ENCODE measurements around the gene ANKRD27.
"Not testable (repeated sequence)": the region's sequence is repeated elsewhere in the genome, so short reads cannot be mapped to it uniquely, and the experiment has no call there.

Gene ANKRD27

DNA sequence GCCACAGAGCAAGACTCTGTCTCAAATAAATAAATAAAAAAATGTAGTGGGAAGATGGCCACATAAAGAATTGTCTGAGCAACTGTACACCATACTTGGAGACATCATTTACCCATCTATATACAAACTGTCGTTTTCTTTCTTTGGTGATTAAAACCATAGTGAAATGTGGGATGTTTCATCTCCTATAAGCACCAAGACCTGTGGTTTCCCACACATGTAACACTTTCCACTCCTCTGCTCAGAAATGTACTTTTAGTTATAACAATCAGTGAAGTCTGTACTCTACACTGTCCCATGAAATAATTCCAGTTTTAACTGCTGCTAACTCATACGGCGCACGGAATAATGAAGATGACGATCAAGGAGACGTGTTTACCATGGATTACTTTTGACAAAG, 75.7 kb downstream of the ANKRD27 start:
- no peak for DNase-seq

DNA sequence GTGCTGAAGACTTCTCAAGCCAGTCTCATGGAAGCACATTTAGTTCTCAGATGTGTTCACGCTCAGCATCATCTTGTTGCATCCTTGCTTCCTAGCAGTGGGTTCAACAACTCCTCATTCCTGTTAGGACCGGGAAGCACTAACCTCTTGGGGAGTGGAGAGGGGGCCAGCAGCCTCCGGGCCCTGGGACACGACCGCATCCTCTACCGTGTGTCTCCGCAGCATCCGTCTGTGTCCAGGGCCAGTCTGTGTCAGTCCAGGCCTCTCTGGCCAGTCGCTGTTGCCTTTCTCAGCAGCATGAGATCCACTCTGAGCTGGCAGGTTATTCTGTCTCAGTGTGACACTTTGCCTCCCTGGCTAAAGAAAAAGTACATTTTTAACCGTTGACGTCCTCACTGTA, 77.0 kb downstream of the ANKRD27 start:
- DNase-seq, result no peak

DNA sequence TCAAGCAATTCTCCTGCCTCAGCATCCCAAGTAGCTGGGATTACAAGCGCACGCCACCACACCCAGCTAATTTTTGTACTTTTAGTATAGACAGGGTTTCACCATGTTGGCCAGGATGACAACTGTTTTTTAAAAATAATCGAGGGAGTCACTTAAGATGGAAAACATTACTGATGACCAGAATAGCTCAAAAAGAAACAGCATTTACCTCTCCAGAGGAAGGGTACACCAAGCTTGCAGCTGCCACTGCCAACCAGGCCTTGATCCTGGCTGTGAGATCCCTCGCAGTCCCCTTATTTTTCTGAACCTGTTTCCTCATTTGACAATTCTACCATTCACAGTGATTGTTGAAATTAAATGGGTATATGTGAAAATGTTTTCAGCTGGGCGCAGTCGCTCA, 79.5 kb downstream of the ANKRD27 start:
- DNase-seq, result no peak

DNA sequence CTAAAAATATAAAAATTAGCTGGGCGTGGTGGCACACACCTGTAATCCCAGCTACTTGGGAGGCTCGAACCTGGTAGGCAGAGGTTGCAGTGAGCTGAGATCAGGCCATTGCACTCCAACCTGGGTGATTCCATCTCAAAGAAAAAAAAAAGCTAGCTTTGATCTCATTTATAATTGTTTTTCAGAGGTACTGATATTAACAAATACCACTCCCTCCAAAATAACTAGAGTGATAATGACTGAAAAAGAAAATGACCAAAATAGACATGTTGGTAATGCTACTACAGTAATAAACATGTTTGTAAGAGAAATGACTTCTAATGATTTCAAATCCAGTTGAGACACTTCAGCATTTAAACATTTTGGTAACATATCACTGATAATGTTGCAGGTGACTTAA, 81.0 kb downstream of the ANKRD27 start:
- DNase-seq, result no peak

DNA sequence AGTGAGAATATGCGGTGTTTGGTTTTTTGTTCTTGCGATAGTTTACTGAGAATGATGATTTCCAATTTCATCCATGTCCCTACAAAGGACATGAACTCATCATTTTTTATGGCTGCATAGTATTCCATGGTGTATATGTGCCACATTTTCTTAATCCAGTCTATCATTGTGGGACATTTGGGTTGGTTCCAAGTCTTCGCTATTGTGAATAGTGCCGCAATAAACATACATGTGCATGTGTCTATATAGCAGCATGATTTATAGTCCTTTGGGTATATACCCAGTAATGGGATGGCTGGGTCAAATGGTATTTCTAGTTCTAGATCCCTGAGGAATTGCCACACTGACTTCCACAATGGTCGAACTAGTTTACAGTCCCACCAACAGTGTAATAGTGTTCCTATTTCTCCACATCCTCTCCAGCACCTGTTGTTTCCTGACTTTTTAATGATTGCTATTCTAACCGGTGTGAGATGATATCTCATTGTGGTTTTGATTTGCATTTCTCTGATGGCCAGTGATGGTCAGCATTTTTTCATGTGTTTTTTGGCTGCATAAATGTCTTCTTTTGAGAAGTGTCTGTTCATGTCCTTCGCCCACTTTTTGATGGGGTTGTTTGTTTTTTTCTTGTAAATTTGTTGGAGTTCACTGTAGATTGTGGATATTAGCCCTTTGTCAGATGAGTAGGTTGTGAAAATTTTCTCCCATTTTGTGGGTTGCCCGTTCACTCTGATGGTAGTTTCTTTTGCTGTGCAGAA, 87.1 kb downstream of the ANKRD27 start:
- DNase-seq, result not testable (repeated sequence)

DNA sequence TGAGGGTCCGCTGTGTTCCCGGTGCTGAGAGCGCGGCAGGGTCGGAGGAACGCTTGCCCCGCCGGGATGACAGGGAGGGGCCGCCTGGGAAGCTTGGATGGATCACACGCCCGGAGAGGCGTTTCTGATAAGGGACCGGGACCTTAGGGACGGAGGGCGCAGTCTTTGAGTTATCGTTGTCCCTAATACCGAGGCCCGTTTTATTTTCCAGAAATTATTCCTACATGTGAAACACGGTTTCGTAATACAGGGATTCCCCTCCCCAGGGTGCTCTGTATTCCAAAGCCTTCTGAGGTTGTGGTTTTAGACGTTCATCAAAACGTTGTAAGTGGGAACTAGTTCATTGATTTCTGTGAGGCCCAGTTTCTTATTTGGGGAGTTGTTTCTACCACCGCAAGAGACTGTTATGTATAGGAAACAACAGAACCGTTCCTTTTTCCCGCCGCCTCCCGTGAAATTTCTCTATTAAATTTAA, 93.2 kb downstream of the ANKRD27 start:
- DNase-seq, result peak; percentile 14

DNA sequence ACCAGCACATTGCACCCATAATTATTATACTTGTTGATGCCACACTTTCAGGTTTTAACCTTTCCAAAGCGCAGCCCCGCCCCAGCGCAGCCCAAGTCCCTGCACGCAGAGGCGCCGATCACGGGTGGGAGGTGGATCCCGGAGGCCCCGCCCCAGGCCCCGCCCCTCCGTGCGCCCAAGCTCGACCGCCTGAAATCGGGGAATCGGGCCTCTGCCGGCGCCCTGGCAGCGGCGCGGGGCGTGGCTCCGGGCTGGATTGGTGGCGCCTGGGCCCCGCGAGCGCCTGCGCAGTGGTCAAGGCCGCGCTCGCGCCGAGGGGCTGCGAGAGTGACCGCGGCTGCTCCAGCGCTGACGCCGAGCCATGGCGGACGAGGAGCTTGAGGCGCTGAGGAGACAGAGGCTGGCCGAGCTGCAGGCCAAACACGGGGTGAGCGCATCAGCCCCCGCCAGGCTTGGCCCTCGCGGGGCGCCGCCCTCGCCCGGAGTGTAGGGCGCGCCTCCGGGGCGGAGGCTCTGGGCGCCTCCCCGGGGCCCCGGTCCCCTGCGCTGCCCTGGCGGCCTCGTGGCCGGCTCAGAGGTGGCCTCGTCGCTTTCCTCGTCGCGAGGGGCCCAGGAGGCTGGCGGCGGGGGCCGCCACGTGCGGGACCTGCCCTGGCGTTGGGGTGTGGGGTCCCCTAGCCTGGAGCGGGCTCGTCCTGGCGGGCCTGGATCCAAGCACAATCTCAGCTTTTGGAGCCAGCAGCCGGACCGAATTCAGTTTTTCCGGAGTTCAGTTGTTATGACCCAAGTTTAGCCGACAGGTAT, 93.9 kb downstream of the ANKRD27 start, which contains the start of gene PDCD5:
Gene PDCD5, plus strand, starts transcription at position 290 of the 804 bp plus-strand sequence. Its CDS starts 72 bp downstream, at position 362.
- DNase-seq, result peak; percentile 91

DNA sequence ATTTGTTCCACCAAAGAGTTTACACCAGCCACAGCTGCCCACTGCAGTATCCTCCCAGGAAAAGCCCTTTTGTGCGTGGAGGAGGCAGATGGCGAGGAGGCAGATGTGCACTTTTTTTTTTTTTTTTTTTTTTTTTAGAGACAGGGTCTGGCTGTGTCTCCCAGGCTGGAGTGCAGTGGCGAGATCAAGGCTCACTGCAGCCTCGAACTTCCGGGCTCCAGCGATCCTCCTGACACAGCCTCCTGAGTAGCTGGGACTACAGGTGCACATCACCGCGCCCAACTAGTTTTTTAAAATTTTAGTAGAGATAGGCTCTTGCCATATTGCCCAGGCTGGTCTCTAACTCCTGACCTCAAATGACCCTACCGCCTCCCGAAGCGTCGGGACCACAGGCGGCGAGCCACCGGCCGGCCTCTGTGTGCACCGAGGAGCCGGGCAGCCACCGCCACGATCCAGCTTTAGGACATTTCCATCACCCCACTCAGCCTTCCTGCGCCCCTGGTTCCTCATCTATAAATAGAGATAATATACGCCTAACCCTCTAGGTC, 94.6 kb downstream of the ANKRD27 start:
- no peak for DNase-seq

DNA sequence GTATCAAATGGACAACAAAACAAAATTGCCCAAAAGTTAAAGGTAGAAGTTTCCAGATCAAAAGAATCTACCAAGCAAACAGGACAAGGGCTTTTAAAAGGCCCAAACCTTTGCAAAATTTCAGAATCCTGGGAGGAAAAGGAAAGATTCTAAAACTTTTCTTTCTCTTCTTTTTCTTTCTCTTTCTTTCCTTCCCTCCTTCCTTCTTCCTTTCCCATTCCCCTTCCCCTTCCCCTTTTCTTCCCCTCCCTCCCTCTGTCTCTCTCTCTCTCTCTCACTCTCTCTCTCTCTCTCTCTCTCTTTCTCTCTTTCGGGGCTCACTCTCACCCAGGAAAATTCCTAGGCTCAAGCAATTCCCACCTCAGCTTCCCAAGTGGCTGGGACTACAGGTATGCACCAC, 98.2 kb downstream of the ANKRD27 start:
- no peak for DNase-seq

DNA sequence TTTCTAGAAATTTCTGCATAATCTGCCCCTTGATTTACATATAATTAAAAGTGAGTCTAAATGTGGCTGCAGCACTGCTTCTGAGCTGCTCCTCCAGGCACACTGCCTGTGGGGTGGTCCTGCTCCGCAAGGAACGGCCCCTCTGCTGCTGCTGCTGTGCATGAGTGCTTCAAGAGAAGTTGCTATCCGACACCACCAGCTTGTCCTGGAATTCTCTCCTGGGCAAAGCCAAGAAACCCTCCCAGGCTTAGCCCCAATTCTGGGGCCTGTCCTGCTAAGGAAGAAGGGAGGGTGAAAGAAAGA, 101.5 kb downstream of the ANKRD27 start:
- no peak for DNase-seq

DNA sequence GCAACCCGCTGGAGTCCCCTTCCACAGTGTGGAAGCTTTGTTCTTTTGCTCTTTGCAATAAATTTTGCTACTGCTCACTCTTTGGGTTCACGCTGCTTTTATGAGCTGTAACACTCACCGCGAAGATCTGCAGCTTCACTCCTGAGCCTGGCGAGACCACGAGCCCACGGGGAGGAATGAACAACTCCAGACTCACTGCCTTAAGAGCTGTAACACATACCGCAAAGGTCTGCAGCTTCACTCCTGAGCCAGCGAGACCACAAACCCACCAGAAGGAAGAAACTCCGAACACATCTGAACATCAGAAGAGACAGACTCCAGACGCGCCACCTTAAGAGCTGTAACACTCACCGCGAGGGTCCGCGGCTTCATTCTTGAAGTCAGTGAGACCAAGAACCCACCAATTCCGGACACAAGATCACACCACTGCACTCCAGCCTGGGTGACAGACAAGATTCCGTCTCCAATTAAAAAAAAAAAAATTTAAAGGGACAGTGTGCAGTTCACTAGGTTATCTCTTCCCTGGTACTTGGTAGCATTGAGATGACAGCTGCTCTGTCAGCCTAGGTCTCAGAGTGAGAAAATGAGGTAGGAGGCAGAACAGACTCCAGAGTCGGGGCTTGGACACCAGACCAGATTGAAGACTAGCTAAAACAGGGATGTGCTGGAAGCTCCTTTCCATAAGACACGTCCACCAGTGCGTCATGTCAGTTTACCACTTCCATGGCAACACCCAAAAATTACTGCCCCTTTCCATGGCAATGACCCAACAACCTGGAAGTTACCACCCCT, 102.1 kb downstream of the ANKRD27 start:
- not testable (repeated sequence) for DNase-seq

DNA sequence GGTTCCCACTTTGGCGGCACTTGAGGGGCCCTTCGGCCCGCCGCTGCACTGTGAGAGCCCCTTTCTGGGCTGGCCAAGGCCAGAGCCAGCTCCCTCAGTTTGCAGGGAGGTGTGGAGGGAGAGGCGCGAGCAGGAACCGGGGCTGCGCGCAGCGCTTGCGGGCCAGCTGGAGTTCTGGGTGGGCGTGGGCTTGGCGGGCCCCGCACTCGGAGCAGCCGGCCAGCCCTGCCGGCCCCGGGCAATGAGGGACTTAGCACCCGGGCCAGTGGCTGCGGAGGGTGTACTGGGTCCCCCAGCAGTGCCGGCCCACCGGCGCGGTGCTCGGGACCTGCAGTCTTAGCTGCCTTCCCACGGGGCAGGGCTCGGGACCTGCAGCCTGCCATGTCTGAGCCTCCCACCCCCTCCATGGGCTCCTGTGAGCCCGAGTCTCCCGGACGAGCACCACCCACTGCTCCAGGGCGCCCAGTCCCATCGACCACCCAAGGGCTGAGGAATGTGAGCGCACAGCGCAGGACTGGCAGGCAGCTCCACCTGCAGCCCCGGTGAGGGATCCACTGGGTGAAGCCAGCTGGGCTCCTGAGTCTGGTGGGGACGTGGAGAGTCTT, 103.4 kb downstream of the ANKRD27 start:
- DNase-seq, result not testable (repeated sequence)

DNA sequence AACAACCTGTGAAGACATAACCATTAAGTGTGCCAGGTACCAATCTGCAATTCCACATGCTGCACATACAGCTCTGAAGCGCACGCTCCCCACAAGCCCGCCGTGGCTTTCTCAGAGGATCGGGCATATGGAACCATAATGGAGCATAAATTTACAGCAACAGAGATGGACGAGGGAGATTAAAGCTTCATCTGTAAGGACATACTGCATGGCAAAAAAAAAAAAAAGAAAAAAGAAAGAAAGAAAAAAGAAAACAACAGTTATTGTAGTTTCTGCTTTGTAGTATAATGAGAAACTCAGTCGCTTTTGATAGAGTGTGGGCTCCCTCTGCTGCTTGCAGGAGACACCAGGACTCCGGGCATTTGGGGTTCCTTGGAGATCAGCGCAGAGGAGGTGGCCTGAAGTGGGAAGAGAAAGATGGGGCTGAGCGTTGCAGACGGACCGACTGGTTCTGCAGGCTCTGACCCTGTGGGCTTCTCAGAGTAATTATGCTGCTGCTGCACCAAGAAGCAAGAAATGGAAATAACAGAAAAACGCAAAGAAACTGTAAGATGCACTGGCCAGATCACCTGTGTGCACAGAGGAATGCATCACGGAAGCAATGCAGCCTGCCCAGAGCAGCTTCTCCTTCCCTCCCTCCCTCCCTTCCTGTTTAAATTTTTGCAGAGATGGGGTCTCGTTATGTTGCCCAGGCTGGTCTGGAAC, 104.7 kb downstream of the ANKRD27 start:
- DNase-seq, result peak; percentile 69

DNA sequence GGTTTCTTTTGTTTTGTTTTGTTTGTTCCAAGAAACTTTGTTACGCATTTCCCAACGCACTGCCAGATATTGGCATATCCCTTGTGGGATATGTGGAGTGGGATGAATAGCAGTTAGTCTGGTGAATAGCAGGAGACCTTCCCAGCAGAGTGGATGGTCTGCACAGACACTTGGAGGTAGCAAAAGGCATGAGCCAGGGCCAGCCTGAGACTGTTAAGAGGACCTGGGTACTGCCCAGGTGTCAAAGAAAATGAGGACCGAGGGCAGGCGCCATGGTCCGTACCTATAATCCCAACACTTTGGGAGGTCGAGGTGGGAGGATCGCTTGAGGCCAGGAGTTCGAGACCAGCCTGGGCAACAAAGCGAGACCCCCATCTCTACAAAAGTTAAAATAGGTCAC, 107.5 kb downstream of the ANKRD27 start:
- no peak for DNase-seq

DNA sequence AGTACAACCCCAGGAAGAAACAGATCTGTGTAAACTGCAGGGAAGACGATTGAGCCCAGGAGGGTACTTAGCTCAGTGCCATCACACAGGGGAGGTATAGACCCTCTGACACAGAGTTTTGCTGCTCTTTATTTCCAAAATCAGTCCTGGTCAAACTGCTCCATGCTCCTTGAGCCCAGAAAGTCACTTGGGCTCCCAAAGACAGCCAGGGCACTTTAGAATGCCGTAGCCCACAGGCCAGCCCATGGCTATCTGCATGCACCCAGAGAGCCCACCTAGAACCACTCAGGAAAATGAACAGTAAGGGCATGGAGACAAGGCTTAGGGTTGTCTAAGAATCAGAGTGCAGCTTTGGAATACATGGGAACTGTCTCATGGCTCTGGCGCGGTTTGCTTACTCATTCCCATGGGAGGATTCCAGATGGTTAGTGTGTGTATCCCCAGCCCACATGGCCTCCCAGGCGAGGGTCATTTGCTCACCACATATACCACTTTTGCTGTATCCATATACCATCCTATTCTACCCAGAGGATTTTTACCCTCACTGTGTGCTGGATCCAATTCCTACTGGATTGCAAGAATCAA, 108.6 kb downstream of the ANKRD27 start:
- no peak for DNase-seq

DNA sequence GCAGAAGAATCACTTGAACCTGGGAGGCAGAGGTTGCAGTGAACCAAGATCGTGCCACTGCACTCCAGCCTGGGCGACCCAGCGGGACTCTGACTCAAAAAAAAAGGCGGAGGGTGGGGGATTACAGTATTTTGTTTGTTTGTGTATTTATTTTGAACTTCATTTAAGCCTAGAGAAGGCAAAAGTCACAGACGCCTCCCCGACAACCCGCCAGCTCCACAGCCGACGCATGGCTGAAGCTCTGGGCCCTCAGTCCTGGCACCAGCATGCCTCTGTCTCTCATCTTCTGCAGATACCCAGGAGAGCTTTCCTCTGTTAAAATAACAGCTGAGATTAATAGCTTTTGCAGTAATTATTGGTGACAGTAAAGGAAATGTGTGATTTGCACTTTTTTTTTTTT, 111.2 kb downstream of the ANKRD27 start:
- no peak for DNase-seq

DNA sequence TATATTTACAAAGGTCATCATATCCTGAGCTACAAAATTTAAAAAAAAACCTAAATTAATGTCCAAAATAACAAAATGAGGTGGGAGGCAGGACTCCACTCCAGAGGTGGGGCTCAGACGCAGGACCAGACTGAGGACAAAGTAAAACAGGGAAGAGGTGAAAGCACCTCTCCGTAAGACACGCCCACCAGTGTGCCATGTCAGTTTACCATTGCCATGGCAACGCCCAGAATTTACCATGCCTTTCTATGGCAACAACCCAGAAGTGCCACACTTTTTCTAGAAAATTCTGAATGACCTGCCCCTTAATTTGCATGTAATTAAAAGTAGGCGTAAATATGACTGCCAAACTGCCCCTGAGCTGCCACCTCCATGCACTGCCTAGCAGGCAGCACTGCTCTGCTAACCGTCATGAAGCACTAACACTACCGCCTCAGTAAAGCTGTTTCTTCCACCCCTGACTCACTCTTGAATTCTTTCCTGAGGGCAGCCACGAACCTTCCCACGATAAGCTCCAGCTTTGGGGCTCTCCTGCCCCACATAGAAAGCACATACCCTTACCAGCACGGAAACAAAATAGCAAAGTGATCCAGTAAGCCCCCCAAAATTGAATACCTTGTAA, 116.3 kb downstream of the ANKRD27 start:
- no peak for DNase-seq

DNA sequence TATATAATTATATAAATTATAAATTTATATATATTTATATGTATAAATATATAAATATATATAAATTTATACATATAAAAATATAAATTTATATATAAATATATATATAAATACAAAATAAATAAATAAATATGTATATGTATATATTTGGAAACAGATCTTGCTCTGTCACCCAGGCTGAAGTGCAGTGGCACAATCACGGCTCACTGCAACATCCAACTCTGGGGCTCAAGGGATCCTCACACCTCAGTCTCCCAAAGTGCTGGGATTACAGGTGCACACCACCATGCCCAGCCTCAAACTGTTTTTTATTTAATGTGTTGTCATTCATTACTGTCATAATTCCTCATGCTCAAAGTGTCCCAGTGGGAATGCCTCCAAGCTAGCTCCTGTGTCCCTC, 119.2 kb downstream of the ANKRD27 start:
- DNase-seq, result no peak

DNA sequence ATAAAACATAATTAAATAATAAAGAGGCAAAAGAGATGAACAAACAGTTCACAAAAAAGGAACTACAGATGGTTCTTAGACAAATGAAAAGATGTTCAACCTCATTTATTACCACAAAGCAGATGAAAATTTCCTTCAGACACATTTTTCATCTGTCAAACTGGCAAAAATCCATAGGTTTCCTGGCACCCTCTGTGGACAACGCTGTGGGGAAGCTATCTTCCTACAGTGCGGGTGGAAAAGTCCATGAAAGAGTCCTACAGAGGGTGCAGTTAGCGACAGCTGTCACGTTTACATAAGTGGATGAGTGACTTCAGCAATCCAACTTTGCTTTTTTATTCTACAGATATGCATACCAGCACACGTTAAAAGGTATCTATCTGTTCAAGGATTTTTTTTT, 124.3 kb downstream of the ANKRD27 start:
- no peak for DNase-seq

Measured in hematopoietic multipotent progenitor cell treated with erythropoietin and hydrocortisone succinate and interleukin-3 and kit ligand, for 8 days (in vitro differentiated cells).